HG03558 (cell line): ENCODE measurements around the gene SMYD4.

Experiments
- ATAC-seq: cut with Tn5 transposase; IDR thresholded peaks from one replicate; pipeline ENCODE4 v1.9.1; 2021; ENCODE audit warnings: moderate number of reproducible peaks; ENCODE audit not compliant: unreplicated experiment; ENCODE audit errors: extremely low read depth

The SMYD4 gene

DNA sequence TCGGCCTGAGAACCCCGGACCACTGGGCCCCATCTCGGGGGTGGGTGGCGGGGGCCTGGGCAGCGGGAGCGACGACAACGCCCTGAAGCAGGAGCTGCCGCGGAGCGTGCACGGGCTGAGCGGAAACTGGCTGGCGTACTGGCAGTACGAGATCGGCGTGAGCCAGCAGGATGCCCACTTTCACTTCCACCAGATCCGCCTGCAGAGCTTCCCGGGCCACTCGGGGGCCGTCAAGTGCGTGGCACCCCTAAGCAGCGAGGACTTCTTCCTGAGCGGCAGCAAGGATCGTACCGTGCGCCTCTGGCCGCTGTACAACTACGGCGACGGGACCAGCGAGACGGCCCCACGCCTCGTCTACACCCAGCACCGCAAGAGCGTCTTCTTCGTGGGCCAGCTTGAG is 95.9 kb downstream of the SMYD4 start:
- no peak for ATAC-seq

DNA sequence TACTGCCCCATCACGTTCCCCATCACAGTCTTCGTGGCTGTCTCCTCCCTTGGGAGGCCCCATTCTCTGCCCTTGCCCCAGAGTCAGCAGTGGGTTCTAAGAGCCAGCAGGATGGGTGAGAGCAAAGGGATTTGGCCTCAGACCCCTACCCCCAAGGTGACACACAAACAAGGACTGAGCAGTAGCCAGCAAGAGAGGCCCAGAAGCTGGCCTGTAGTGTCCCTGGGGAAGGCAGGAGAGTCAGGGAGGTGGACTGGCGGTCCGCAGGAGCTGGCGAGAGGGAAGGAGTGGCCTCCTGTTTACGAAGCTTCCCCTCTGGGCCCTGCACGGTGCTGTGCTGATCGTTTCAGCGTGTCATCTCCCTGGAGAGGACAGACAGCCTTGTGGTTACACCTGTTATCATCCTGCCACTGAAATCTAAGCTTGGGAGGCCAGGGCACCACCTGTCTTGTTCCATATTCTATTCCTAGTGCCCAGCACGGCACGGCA is 96.8 kb downstream of the SMYD4 start:
- no peak for ATAC-seq

GRCh38 chr17:1732241-1732832 is 97.4 kb downstream of the SMYD4 start:
- no peak for ATAC-seq

DNA sequence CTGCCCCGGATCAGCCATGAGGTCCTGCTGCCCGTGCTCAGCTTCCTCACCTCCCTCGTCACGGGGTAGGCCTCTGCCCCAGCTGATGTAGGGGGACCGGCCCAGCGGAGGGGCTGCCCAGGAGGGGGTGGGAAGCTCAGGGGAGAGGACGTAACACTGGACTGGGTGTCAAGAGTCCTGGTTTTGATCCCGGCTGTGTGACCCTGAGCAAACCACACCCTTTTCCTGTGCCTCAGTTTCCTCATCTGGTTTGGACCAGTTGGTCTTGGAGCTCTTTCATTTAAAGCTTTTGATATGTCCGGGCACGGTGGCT is 98.6 kb downstream of the SMYD4 start:
- ATAC-seq: no peak

DNA sequence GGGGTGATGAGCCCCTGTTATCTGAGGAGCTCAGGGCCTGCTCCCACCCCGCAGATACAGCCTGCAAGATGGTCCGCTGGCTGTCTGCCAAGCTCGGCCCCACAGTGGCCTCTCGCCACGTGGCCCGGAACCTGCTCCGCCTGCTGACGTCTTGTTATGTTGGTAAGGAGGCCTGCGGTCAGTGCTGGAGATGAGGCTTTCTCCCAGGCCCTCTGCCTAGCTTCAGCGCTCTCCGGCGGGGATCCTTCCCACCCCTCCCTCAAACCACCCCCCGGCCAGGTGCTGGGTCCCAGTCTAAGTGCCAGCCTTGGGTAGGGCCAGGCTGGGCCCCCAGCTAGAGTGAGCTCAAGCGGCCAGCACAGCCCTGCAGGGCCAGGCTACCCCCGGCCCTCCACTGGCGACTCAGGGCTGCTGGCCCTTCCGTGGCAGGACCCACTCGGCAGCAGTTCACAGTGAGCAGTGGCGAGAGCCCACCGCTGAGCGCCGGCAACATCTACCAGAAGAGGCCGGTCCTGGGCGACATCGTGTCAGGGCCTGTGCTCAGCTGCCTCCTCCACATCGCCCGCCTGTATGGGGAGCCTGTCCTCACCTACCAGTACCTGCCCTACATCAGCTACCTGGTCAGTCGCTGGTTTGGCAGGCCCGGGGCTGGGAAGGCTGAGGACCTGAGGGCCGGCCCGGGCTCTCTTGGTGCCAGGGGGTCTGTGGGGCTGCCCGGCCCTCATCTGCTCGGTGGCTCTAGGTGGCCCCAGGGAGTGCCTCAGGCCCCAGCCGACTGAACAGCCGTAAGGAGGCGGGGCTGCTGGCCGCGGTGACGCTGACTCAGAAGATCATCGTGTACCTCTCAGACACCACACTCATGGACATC is 99.1 kb downstream of the SMYD4 start:
- ATAC-seq: no peak

GRCh38 chr17:1729966-1730325 is 99.8 kb downstream of the SMYD4 start:
- ATAC-seq: no peak
